ENCODE measurements around the gene CAPN8.

The CAPN8 gene

DNA sequence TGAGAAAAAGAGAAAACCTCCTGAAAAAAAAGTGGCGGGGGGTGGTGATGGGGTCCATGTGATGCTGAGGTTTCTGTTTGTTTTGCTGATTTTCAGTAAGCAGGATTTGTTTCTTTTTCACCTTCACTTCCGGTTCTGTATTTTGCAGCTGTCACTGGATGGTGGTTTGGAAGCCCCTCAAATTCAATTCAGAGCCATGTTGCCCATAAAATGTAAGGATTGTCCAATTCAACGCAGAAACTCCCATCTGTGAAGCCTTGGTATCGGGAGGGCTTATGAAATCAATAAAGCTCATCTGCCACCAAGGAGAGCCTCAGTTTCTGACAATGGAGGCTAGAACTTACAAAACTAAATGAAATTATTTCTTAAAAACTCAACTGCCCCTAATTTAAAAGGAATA is 12.1 kb downstream of the CAPN8 start:
- Histone ChIP-seq H3K4me3 (IDR thresholded peaks at IDR 0.05; ENCODE audit: insufficient read depth, low read depth, low read length) (no peak overlapping the region), H3K9ac (no peak overlapping the region), H3K27me3 (ENCODE audit: insufficient read depth, low read depth) (no peaks in the 10 kb centered on the region), H4K20me1 (ENCODE audit: insufficient read depth) (no peaks in the 10 kb centered on the region), H3K4me2 (no peak overlapping the region), H3K4me1 (ENCODE audit: low read depth, poor library complexity, severe bottlenecking) (no peaks in the 10 kb centered on the region), H3K79me2 (ENCODE audit: insufficient read depth, low read depth) (no peaks in the 10 kb centered on the region), H3K27ac (no peak overlapping the region), H3K36me3 (ENCODE audit: insufficient read depth) (no peaks in the 10 kb centered on the region), H2AFZ (ENCODE audit: low read depth) (no peak overlapping the region)
- TF ChIP-seq, protein P1, sequence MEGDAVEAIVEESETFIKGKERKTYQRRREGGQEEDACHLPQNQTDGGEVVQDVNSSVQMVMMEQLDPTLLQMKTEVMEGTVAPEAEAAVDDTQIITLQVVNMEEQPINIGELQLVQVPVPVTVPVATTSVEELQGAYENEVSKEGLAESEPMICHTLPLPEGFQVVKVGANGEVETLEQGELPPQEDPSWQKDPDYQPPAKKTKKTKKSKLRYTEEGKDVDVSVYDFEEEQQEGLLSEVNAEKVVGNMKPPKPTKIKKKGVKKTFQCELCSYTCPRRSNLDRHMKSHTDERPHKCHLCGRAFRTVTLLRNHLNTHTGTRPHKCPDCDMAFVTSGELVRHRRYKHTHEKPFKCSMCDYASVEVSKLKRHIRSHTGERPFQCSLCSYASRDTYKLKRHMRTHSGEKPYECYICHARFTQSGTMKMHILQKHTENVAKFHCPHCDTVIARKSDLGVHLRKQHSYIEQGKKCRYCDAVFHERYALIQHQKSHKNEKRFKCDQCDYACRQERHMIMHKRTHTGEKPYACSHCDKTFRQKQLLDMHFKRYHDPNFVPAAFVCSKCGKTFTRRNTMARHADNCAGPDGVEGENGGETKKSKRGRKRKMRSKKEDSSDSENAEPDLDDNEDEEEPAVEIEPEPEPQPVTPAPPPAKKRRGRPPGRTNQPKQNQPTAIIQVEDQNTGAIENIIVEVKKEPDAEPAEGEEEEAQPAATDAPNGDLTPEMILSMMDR (conservative IDR thresholded peaks at IDR 0.05; ENCODE audit: low read depth, low read length): no peak

DNA sequence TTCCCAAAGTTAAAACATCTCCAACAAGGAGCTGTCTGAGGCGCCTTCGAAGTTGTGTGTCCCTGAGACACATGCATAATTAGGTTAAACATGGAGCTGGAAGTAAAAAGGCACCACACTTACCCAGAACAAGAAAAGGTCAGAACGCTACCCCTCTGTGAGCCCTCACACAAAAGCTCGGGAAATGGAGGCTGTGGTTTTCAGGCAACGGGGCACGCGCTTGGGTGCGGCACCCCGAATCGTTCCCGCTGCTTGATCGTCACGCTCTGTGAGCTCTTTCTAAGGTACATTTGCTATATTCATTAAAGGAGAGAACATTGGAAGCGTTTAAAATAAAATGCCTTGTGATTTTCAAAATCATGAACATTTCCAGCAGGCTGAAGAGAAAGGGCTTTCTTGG is 12.5 kb downstream of the CAPN8 start:
- Histone ChIP-seq H3K36me3 (ENCODE audit: insufficient read depth) (no peaks in the 10 kb centered on the region), H3K79me2 (ENCODE audit: insufficient read depth, low read depth) (no peaks in the 10 kb centered on the region), H3K9ac (no peak overlapping the region), H3K27ac (no peak overlapping the region), H3K27me3 (ENCODE audit: insufficient read depth, low read depth) (no peaks in the 10 kb centered on the region), H3K4me2 (no peak overlapping the region), H3K4me3 (IDR thresholded peaks at IDR 0.05; ENCODE audit: insufficient read depth, low read depth, low read length) (no peak overlapping the region), H4K20me1 (ENCODE audit: insufficient read depth) (no peaks in the 10 kb centered on the region), H2AFZ (ENCODE audit: low read depth) (no peak overlapping the region), H3K4me1 (ENCODE audit: low read depth, poor library complexity, severe bottlenecking) (no peaks in the 10 kb centered on the region)
- TF ChIP-seq, protein P1 (conservative IDR thresholded peaks at IDR 0.05; ENCODE audit: low read depth, low read length): no peak

DNA sequence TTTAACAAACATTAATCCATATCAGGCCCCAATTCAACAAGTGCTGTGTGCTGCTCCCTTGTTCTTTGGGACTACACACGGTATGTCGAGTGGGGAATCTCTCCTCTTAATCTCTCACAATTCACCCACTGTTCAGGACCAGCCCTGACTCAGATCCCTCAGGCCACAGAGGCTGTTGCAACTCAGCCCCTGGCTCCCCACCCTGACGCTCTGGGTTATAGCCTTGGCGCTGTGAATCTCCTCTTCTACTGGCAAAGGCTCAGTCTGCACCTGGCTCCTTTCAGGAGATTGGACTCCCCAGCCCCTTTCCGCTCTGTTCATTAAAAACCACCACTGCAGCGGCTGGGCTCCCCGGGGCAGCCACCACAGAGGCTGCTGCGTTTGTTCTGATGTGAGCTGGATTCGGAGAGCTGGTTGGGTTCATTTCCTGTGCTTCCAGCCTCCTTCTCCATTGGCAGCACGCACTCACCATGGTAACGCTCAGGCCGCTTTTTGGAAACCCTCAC is 13.0 kb downstream of the CAPN8 start:
- H3K27ac ChIP-seq: no peak overlapping the region
- H3K36me3 ChIP-seq (ENCODE audit: insufficient read depth): no peaks in the 10 kb centered on the region
- no peaks in the 10 kb centered on the region for H4K20me1 ChIP-seq (ENCODE audit: insufficient read depth)
- no peak overlapping the region for H2AFZ ChIP-seq (ENCODE audit: low read depth)
- no peak overlapping the region for H3K9ac ChIP-seq
- H3K4me1 ChIP-seq (ENCODE audit: low read depth, poor library complexity, severe bottlenecking): no peaks in the 10 kb centered on the region
- H3K79me2 ChIP-seq (ENCODE audit: insufficient read depth, low read depth): no peaks in the 10 kb centered on the region
- no peak overlapping the region for H3K4me2 ChIP-seq
- H3K4me3 ChIP-seq (IDR thresholded peaks at IDR 0.05; ENCODE audit: insufficient read depth, low read depth, low read length): no peak overlapping the region
- TF ChIP-seq, protein P1 (conservative IDR thresholded peaks at IDR 0.05; ENCODE audit: low read depth, low read length): no peak
- no peaks in the 10 kb centered on the region for H3K27me3 ChIP-seq (ENCODE audit: insufficient read depth, low read depth)

DNA sequence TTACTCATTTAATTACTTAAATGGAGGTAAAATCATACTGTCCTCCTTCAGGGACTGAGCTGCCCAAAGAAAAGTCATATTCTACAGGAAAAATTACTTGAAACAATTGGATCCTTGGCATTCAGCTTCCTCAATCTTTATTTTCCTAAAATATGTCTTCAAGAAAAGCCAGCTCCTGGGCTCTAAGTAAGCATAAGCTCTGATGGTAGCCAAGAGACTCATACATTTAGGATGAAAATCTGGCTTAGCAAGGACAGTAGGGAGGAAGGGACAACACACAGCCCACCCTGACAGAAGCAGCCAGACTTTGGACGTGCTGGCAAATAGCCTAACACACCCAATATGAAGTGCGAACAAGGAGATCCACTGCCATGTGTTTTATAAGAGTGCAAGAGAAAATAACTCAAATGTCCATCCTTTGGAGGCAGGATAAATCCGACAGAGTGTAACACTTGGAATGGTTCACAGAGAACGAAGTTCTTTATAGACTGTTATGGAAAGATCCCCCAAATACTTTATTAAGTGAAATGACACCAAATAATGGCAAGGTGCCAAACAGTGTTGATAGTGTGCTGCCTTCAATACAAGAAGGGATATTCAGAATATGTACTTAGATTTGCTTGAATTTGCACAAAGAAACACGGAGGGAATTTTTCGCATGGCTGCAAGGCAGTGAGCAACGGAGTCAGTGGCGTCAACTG is 14.1 kb downstream of the CAPN8 start:
- Histone ChIP-seq H3K4me1 (ENCODE audit: low read depth, poor library complexity, severe bottlenecking) (no peaks in the 10 kb centered on the region), H3K36me3 (ENCODE audit: insufficient read depth) (no peaks in the 10 kb centered on the region), H3K4me3 (IDR thresholded peaks at IDR 0.05; ENCODE audit: insufficient read depth, low read depth, low read length) (no peak overlapping the region), H3K9ac (no peak overlapping the region), H3K4me2 (no peak overlapping the region), H2AFZ (ENCODE audit: low read depth) (no peak overlapping the region), H4K20me1 (ENCODE audit: insufficient read depth) (no peaks in the 10 kb centered on the region), H3K27ac (no peak overlapping the region), H3K79me2 (ENCODE audit: insufficient read depth, low read depth) (no peaks in the 10 kb centered on the region), H3K27me3 (ENCODE audit: insufficient read depth, low read depth) (no peaks in the 10 kb centered on the region)
- TF ChIP-seq, protein P1 (conservative IDR thresholded peaks at IDR 0.05; ENCODE audit: low read depth, low read length): no peak
